ENCODE data around the gene ERCC8.

Gene ERCC8

DNA sequence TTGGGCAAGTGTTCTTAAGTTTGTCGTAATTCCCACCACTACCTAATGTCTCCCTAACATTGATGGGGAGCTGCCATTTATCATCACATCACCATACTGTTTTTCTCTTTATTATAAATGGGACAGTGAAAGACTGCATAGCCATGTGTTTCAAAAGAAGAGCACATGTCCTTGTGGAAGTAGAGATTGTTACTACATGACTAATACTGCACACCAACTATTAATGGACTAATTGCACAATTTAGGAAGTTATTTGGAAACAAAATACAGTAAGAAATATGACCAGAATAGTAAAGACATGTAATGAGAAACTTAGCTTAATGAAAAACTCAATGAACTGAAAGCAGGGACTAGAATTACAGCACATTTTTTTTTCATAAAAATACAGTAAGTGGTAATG is 88.8 kb downstream of the ERCC8 start:
- H3K36me3 ChIP-seq (ENCODE audit: insufficient read depth): no peaks in the 10 kb centered on the region
- no peak overlapping the region for H3K4me3 ChIP-seq (IDR thresholded peaks at IDR 0.05; ENCODE audit: insufficient read depth, low read depth, low read length)
- H4K20me1 ChIP-seq (ENCODE audit: insufficient read depth): no peaks in the 10 kb centered on the region
- no peaks in the 10 kb centered on the region for H3K4me1 ChIP-seq (ENCODE audit: low read depth, poor library complexity, severe bottlenecking)
- no peak overlapping the region for H3K27ac ChIP-seq
- no peaks in the 10 kb centered on the region for H3K27me3 ChIP-seq (ENCODE audit: insufficient read depth, low read depth)
- TF ChIP-seq, protein P1, sequence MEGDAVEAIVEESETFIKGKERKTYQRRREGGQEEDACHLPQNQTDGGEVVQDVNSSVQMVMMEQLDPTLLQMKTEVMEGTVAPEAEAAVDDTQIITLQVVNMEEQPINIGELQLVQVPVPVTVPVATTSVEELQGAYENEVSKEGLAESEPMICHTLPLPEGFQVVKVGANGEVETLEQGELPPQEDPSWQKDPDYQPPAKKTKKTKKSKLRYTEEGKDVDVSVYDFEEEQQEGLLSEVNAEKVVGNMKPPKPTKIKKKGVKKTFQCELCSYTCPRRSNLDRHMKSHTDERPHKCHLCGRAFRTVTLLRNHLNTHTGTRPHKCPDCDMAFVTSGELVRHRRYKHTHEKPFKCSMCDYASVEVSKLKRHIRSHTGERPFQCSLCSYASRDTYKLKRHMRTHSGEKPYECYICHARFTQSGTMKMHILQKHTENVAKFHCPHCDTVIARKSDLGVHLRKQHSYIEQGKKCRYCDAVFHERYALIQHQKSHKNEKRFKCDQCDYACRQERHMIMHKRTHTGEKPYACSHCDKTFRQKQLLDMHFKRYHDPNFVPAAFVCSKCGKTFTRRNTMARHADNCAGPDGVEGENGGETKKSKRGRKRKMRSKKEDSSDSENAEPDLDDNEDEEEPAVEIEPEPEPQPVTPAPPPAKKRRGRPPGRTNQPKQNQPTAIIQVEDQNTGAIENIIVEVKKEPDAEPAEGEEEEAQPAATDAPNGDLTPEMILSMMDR (conservative IDR thresholded peaks at IDR 0.05; ENCODE audit: low read depth, low read length): no peak
- no peak overlapping the region for H3K9ac ChIP-seq
- H3K79me2 ChIP-seq (ENCODE audit: insufficient read depth, low read depth): no peaks in the 10 kb centered on the region
- no peak overlapping the region for H3K4me2 ChIP-seq
- H2AFZ ChIP-seq (ENCODE audit: low read depth): no peak overlapping the region

DNA sequence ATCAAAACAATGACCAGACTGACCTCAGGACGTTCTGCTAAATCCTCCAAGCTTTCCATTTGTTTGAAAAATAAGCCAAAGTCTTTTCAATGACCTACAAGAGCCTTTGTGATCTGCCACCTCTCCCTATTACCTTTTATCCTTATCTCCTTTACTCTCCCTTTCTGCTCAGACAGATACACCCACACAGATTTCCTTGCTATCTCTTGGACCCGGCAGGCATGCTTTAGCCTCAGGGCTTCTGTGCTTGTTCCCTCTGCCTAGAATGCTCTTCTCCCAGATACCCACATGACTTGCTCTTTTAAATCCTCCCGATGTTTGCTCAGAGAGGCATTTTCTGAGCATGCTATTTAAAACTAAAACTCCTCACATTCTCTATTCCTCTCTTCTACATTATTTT is 91.9 kb downstream of the ERCC8 start:
- Histone ChIP-seq H3K79me2 (ENCODE audit: insufficient read depth, low read depth) (no peaks in the 10 kb centered on the region), H3K27me3 (ENCODE audit: insufficient read depth, low read depth) (no peaks in the 10 kb centered on the region), H2AFZ (ENCODE audit: low read depth) (no peak overlapping the region), H4K20me1 (ENCODE audit: insufficient read depth) (no peaks in the 10 kb centered on the region), H3K27ac (no peak overlapping the region), H3K4me1 (ENCODE audit: low read depth, poor library complexity, severe bottlenecking) (no peaks in the 10 kb centered on the region), H3K36me3 (ENCODE audit: insufficient read depth) (no peaks in the 10 kb centered on the region), H3K4me3 (IDR thresholded peaks at IDR 0.05; ENCODE audit: insufficient read depth, low read depth, low read length) (no peak overlapping the region), H3K9ac (no peak overlapping the region), H3K4me2 (no peak overlapping the region)
- TF ChIP-seq, protein P1 (conservative IDR thresholded peaks at IDR 0.05; ENCODE audit: low read depth, low read length): no peak

- TF ChIP-seq, protein P1 (conservative IDR thresholded peaks at IDR 0.05; ENCODE audit: low read depth, low read length): no peak
- no peaks in the 10 kb centered on the region for H3K27me3 ChIP-seq (ENCODE audit: insufficient read depth, low read depth)
- H3K9ac ChIP-seq: no peak overlapping the region
- H3K36me3 ChIP-seq (ENCODE audit: insufficient read depth): no peaks in the 10 kb centered on the region
- H3K4me1 ChIP-seq (ENCODE audit: low read depth, poor library complexity, severe bottlenecking): no peaks in the 10 kb centered on the region
- H3K4me2 ChIP-seq: no peak overlapping the region
- H3K79me2 ChIP-seq (ENCODE audit: insufficient read depth, low read depth): no peaks in the 10 kb centered on the region
- no peak overlapping the region for H3K4me3 ChIP-seq (IDR thresholded peaks at IDR 0.05; ENCODE audit: insufficient read depth, low read depth, low read length)
- no peak overlapping the region for H3K27ac ChIP-seq
- no peak overlapping the region for H2AFZ ChIP-seq (ENCODE audit: low read depth)
- no peaks in the 10 kb centered on the region for H4K20me1 ChIP-seq (ENCODE audit: insufficient read depth)
These were observed 92.6 kb downstream of the ERCC8 start for GRCh38 chr5:60852317-60852716.

DNA sequence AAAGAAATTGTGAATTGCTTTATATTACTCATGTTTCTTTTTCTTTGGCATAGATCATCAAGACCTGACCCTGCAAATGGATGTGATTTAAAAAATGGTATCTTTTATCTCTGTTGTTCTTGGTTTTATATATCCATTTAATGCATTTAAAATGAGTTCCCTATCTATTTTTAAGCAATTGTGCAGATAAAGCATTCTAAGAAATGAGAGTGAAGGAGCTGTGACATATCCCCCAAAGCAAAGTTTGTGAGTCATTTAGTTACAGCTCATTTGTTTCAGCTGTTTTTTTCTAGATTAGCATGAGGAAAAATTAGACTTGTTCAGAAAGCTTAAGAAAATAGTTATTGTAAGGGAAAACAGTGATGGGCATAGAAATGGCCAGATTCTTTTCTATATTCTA is 93.2 kb downstream of the ERCC8 start:
- Histone ChIP-seq H3K4me1 (ENCODE audit: low read depth, poor library complexity, severe bottlenecking) (no peaks in the 10 kb centered on the region), H3K36me3 (ENCODE audit: insufficient read depth) (no peaks in the 10 kb centered on the region), H3K4me3 (IDR thresholded peaks at IDR 0.05; ENCODE audit: insufficient read depth, low read depth, low read length) (no peak overlapping the region), H3K4me2 (no peak overlapping the region), H4K20me1 (ENCODE audit: insufficient read depth) (no peaks in the 10 kb centered on the region), H3K9ac (no peak overlapping the region), H3K27me3 (ENCODE audit: insufficient read depth, low read depth) (no peaks in the 10 kb centered on the region), H2AFZ (ENCODE audit: low read depth) (no peak overlapping the region), H3K79me2 (ENCODE audit: insufficient read depth, low read depth) (no peaks in the 10 kb centered on the region), H3K27ac (no peak overlapping the region)
- TF ChIP-seq, protein P1 (conservative IDR thresholded peaks at IDR 0.05; ENCODE audit: low read depth, low read length): no peak

Data from KMS-11 (cell line).